Astrocyte (in vitro differentiated cells and primary cell): ENCODE results near the gene LIMK2. TPM values are rescaled to one million over a fixed set of nuclear protein-coding genes. Genes with fewer than 3 reads are reported as not detected.

Experiments used
- DNase-seq: peaks from one replicate; pipeline ENCODE4 v3.0.0-alpha.2; 2010; ENCODE audit warnings: low read depth
- FAIRE-seq: peaks from 2 replicates; lab custom pipeline; 2011; peaks lifted over from hg19 to GRCh38; lab: Jason Lieb, UNC
- H2AFZ ChIP-seq: 2 replicates; pipeline ENCODE4 v1.6.0; 2012; ENCODE audit warnings: low read depth, low read length, inconsistent platforms
- H3K27ac ChIP-seq: 2 replicates; pipeline ENCODE4 v1.5.1; 2011; ENCODE audit warnings: low read depth, low read length, inconsistent platforms
- H3K27me3 ChIP-seq: 2 replicates; pipeline ENCODE4 v1.6.0; 2011; ENCODE audit warnings: low read length, inconsistent platforms; ENCODE audit not compliant: insufficient read depth
- H3K36me3 ChIP-seq: 2 replicates; pipeline ENCODE4 v1.5.1; 2011; ENCODE audit warnings: low read length, inconsistent platforms; ENCODE audit not compliant: insufficient read depth
- H3K4me1 ChIP-seq: 2 replicates; pipeline ENCODE4 v1.5.1; 2011; ENCODE audit warnings: low read length, inconsistent platforms; ENCODE audit not compliant: insufficient read depth
- H3K4me2 ChIP-seq: 2 replicates; pipeline ENCODE4 v1.6.0; 2012; ENCODE audit warnings: low read length, inconsistent platforms
- H3K4me3 ChIP-seq: 2 replicates; pipeline ENCODE4 v1.5.1; 2011; ENCODE audit warnings: low read depth, mild to moderate bottlenecking, low read length, inconsistent platforms; ENCODE audit not compliant: insufficient read depth
- H3K79me2 ChIP-seq: 2 replicates; pipeline ENCODE4 v1.6.0; 2012; ENCODE audit warnings: mild to moderate bottlenecking, low read length, inconsistent platforms; ENCODE audit not compliant: insufficient read depth
- H3K9ac ChIP-seq: 2 replicates; pipeline ENCODE4 v1.6.0; 2012; ENCODE audit warnings: mild to moderate bottlenecking, low read length, inconsistent platforms
- H3K9me3 ChIP-seq: 2 replicates; pipeline ENCODE4 v1.5.1; 2012; ENCODE audit warnings: low read depth, mild to moderate bottlenecking, low read length, inconsistent platforms; ENCODE audit not compliant: insufficient read depth
- H4K20me1 ChIP-seq: 2 replicates; pipeline ENCODE4 v1.6.0; 2012; ENCODE audit warnings: low read length, inconsistent platforms; ENCODE audit not compliant: insufficient read depth
- H3K27ac Mint-ChIP-seq: one replicate; pipeline ENCODE4 v1.8.0; 2021; ENCODE audit warnings: mild to moderate bottlenecking, mixed read lengths; ENCODE audit not compliant: unreplicated experiment
- H3K27me3 Mint-ChIP-seq: one replicate; pipeline ENCODE4 v1.8.0; 2021; ENCODE audit warnings: low read depth, mixed read lengths; ENCODE audit not compliant: unreplicated experiment
- H3K36me3 Mint-ChIP-seq: one replicate; pipeline ENCODE4 v1.8.0; 2021; ENCODE audit warnings: low read depth, mixed read lengths; ENCODE audit not compliant: unreplicated experiment
- H3K4me1 Mint-ChIP-seq: one replicate; pipeline ENCODE4 v1.8.0; 2021; ENCODE audit warnings: low read depth, mixed read lengths; ENCODE audit not compliant: unreplicated experiment
- H3K4me3 Mint-ChIP-seq: one replicate; pipeline ENCODE4 v1.8.0; 2021; ENCODE audit warnings: mild to moderate bottlenecking, moderate library complexity, mixed read lengths; ENCODE audit not compliant: unreplicated experiment
- H3K9me3 Mint-ChIP-seq: one replicate; pipeline ENCODE4 v1.8.0; 2021; ENCODE audit warnings: mild to moderate bottlenecking, mixed read lengths; ENCODE audit not compliant: unreplicated experiment
- CTCF ChIP-seq: IDR thresholded peaks from 2 replicates; pipeline ENCODE4 v1.5.1; 2011; ENCODE audit warnings: low read depth, mild to moderate bottlenecking, inconsistent platforms, low read length, moderate library complexity; ENCODE audit not compliant: insufficient read depth
- EZH2 ChIP-seq: IDR thresholded peaks from 2 replicates; pipeline ENCODE4 v1.6.1; 2012; ENCODE audit warnings: mild to moderate bottlenecking, low read length, inconsistent platforms; ENCODE audit not compliant: insufficient read depth
- total RNA-seq: library from RNA; stranded (reverse); gene quantifications from 2 replicates; pipeline ENCODE4 v1.2.1, GENCODE V29; 2021

LIMK2 gene
- total RNA-seq, 1 donor from 2014 or later, result 128 TPM

GRCh38 chr22:31248965-31249958, 37.2 kb downstream of the LIMK2 start:
- Mint-ChIP-seq H3K27ac (peak overlapping the region; percentile 83), H3K9me3 (no peaks in the 10 kb centered on the region), H3K4me3 (peak overlapping the region; percentile 94), H3K27me3 (no peaks in the 10 kb centered on the region), H3K4me1 (peaks cover 64% of the 10 kb centered on the region), H3K36me3 (peaks cover 10% of the 10 kb centered on the region)
- Histone ChIP-seq H3K9me3 (no peaks in the 10 kb centered on the region), H3K4me3 (peak overlapping the region; percentile 73), H3K4me2 (peak overlapping the region; percentile 96), H3K36me3 (peaks cover 10% of the 10 kb centered on the region), H3K27me3 (no peaks in the 10 kb centered on the region), H3K4me1 (peaks cover 43% of the 10 kb centered on the region), H4K20me1 (peaks cover 55% of the 10 kb centered on the region), H2AFZ (no peak overlapping the region), H3K27ac (peak overlapping the region; percentile 64), H3K9ac (peak overlapping the region; percentile 86), H3K79me2 (peaks cover 59% of the 10 kb centered on the region)
- FAIRE-seq (no peak), DNase-seq (peak; percentile 44)
- TF ChIP-seq CTCF, result no peak

GRCh38 chr22:31250740-31251600, 38.9 kb downstream of the LIMK2 start:
- Mint-ChIP-seq H3K27me3 (no peaks in the 10 kb centered on the region), H3K9me3 (no peaks in the 10 kb centered on the region), H3K36me3 (peaks cover 20% of the 10 kb centered on the region), H3K27ac (peak overlapping the region; percentile 22), H3K4me1 (peaks cover 54% of the 10 kb centered on the region), H3K4me3 (peak overlapping the region; percentile 94)
- no peak overlapping the region for H2AFZ ChIP-seq
- TF ChIP-seq CTCF, result no peak
- TF ChIP-seq EZH2, result no peak
- H4K20me1 ChIP-seq, result peaks cover 67% of the 10 kb centered on the region
- H3K4me2 ChIP-seq, result peak overlapping the region; percentile 96
- DNase-seq (no peak), FAIRE-seq (no peak)
- no peaks in the 10 kb centered on the region for H3K27me3 ChIP-seq
- H3K9ac ChIP-seq, result no peak overlapping the region
- H3K36me3 ChIP-seq, result peaks cover 10% of the 10 kb centered on the region
- H3K27ac ChIP-seq, result no peak overlapping the region
- no peaks in the 10 kb centered on the region for H3K9me3 ChIP-seq
- H3K79me2 ChIP-seq, result peaks cover 72% of the 10 kb centered on the region
- H3K4me1 ChIP-seq, result peaks cover 34% of the 10 kb centered on the region
- H3K4me3 ChIP-seq, result no peak overlapping the region
